ENCODE results near the gene FMN1. TPM values are rescaled to one million over a fixed set of nuclear protein-coding genes. Genes with fewer than 3 reads are reported as not detected.

The FMN1 gene
- total and polyA plus RNA-seq, 10 of the 15 experiments (the other 5 are each of a cell fraction or from before 2014, with no cell fraction given): 0.05 to 0.16 (median 0.08) TPM; not detected in 4

GRCh38 chr15:33200444-33200843 is 5.9 kb upstream of the FMN1 start:
- Histone ChIP-seq H4K20me1 (ENCODE audit: control insufficient read depth, insufficient read depth) (no peaks in the 10 kb centered on the region), H3K9me3 (replicated peaks; ENCODE audit: control insufficient read depth, insufficient read depth, low read length) (no peaks in the 10 kb centered on the region; the same call in 2 of the 3 replicates), H3K4me1 (ENCODE audit: control insufficient read depth, insufficient read depth, low read length) (peaks cover 10% of the 10 kb centered on the region), H3K4me3 (no peak overlapping the region), H3K27ac (ENCODE audit: control insufficient read depth, insufficient read depth) (no peak overlapping the region), H3K27me3 (replicated peaks in 1 of 2; ENCODE audit: control insufficient read depth in 2 of 2, insufficient read depth in 2 of 2, low read length in 1 of 2) (peaks cover 0 to 9% of the 10 kb centered on the region in 2 experiments; a peak in 2 of 4 replicates), H3K4me2 (ENCODE audit: control insufficient read depth, insufficient read depth) (no peak overlapping the region), H3K36me3 (ENCODE audit: control insufficient read depth in 2 of 2, insufficient read depth in 2 of 2, low read length in 1 of 2) (no peaks in the 10 kb centered on the region), H3K9ac (ENCODE audit: control insufficient read depth, insufficient read depth, low read length) (no peak overlapping the region), H3K79me2 (ENCODE audit: control insufficient read depth, insufficient read depth, low read length) (no peaks in the 10 kb centered on the region), H2AFZ (ENCODE audit: control insufficient read depth, low read depth, low read length) (no peak overlapping the region)
- POLR2A ChIA-PET: no interaction called here
- RAD21 ChIA-PET (ENCODE audit: unreplicated experiment): interaction anchor here (1.2 kb wide), 1 partner anchor 11 kb away, joined by 3 read pairs; no protein-coding TSS in a partner anchor
- WGBS (ENCODE audit: insufficient coverage, insufficient replicate concordance, low lambda C conversion rate, missing lambda C conversion rate): 85% methylated on average over 5 of the region's 5 CpGs
- CTCF ChIA-PET: interaction anchor here (1.4 to 3.2 kb wide), 3 partner anchors 14 to 92 kb away, joined by 3 to 23 read pairs (median 4); no protein-coding TSS in a partner anchor
- no TSS peak for BruUV-seq (replicated peaks)
- TF ChIP-seq USF2 (IDR thresholded peaks at IDR 0.05; ENCODE audit: borderline replicate concordance, low read depth, low read length): no peak
- TF ChIP-seq ASH2L (IDR thresholded peaks at IDR 0.05; ENCODE audit: borderline replicate concordance, low read depth): no peak
- no peak for TF ChIP-seq ZBED1 (IDR thresholded peaks at IDR 0.05; ENCODE audit: borderline replicate concordance)
- TF ChIP-seq CTCF (IDR thresholded peaks at IDR 0.05 in 2 of 3, conservative IDR thresholded peaks at IDR 0.05 in 1 of 3; ENCODE audit: control insufficient read depth in 2 of 3, extremely low read depth in 1 of 3, insufficient read depth in 1 of 3, low read depth in 3 of 3, low read length in 3 of 3): no peak
- no peak for TF ChIP-seq KDM1A (IDR thresholded peaks at IDR 0.05; ENCODE audit: borderline replicate concordance)
- SMC1A ChIA-PET (ENCODE audit: uncharacterized antibody, unreplicated experiment): interaction anchor here (0.6 kb wide), 1 partner anchor 11 kb away, joined by 3 read pairs; no protein-coding TSS in a partner anchor
- in situ Hi-C loops (cut with MboI): no loop called here
- FAIRE-seq: no peak
- intact Hi-C loops (cut with micrococcal nuclease; ENCODE audit: unreplicated experiment): loop anchor here (5.0 kb wide), 2 partner anchors 38 to 58 kb away; no protein-coding TSS in a partner anchor
- no peak for ATAC-seq
- no peak for DNase-seq (ENCODE audit: low read depth, low spot score)

Measured in GM12878 (cell line).